Prostate gland (tissue), 2 donors: Measurements from ENCODE around the gene MUC5AC.

Experiments
- CTCF ChIP-seq, 4 experiments: fragments of 200-600 bp in 2 of 4; fragments of 450-650 bp in 2 of 4; sonication (generic) in 2 of 4; IDR thresholded peaks; 1 replicate in 3 of 4; 2 replicates in 1 of 4; pipeline ENCODE4 v1.5.1; 2016 to 2019; ENCODE audit warnings: antibody characterized with exemption in 4 of 4, mild to moderate bottlenecking in 2 of 4, moderate library complexity in 2 of 4
- POLR2A ChIP-seq: fragments of 450-650 bp; IDR thresholded peaks from one replicate; pipeline ENCODE4 v1.6.1; 2016; ENCODE audit warnings: antibody characterized with exemption, mild to moderate bottlenecking
- POLR2AphosphoS5 ChIP-seq: sonication (generic); formaldehyde crosslinking; IDR thresholded peaks from one replicate; pipeline ENCODE4 v1.6.1; 2017; ENCODE audit warnings: antibody characterized with exemption

- TF ChIP-seq CTCF (IDR thresholded peaks at IDR 0.05) (no peak), POLR2AphosphoS5 (no peak), POLR2A (no peak)
Observed at GRCh38 chr11:1192741-1193325, 35.1 kb downstream of the MUC5AC start.
